SU-DHL-6 (cell line): ENCODE results near the gene HS3ST3B1.

Experiments
- H2AFZ ChIP-seq: fragments of 200-600 bp; sonication (generic); 2 replicates; pipeline ENCODE4 v1.6.1; 2014; ENCODE audit warnings: low read depth, mild to moderate bottlenecking, moderate library complexity, mixed read lengths, antibody characterized with exemption, low read length; ENCODE audit not compliant: severe bottlenecking
- H3F3A ChIP-seq: fragments of 200-600 bp; shearing (Covaris generic); 2 replicates; pipeline ENCODE4 v1.6.0; 2016; ENCODE audit warnings: antibody characterized with exemption, mild to moderate bottlenecking; ENCODE audit not compliant: insufficient read depth
- H3K27ac ChIP-seq: fragments of 200-600 bp; sonication (generic); 2 replicates; pipeline ENCODE4 v1.5.1; 2016; ENCODE audit warnings: low read depth, mild to moderate bottlenecking, low read length, moderate library complexity, mixed read lengths
- H3K27me3 ChIP-seq: fragments of 200-600 bp; sonication (generic), shearing (Covaris generic); 2 replicates; pipeline ENCODE4 v1.6.0; 2014; ENCODE audit warnings: mild to moderate bottlenecking, low read length
- H3K36me3 ChIP-seq: fragments of 200-600 bp; sonication (generic); 2 replicates; pipeline ENCODE4 v1.6.1; 2014; ENCODE audit warnings: mild to moderate bottlenecking, low read length, mixed read lengths
- H3K4me2 ChIP-seq: fragments of 300-600, 200-600 bp; shearing (Covaris generic), sonication (generic); 2 replicates; pipeline ENCODE4 v1.6.0; 2014; ENCODE audit warnings: low read length, low read depth, mild to moderate bottlenecking; ENCODE audit not compliant: poor library complexity, severe bottlenecking
- H3K4me3 ChIP-seq: fragments of 200-600 bp; sonication (generic); 2 replicates; pipeline ENCODE4 v1.5.1; 2014; ENCODE audit warnings: antibody characterized with exemption, low read length, mild to moderate bottlenecking, mixed read lengths; ENCODE audit not compliant: insufficient read depth, poor library complexity, severe bottlenecking
- H3K79me2 ChIP-seq: fragments of 200-600 bp; sonication (generic); 2 replicates; pipeline ENCODE4 v1.6.1; 2014; ENCODE audit warnings: mild to moderate bottlenecking, low read length, moderate library complexity; ENCODE audit not compliant: insufficient read depth
- H3K9ac ChIP-seq: fragments of 200-600 bp; sonication (generic); 2 replicates; pipeline ENCODE4 v1.7.0; 2014; ENCODE audit warnings: mild to moderate bottlenecking, low read length
- H3K9me2 ChIP-seq: fragments of 200-600 bp; sonication (generic); replicated peaks from 2 replicates; pipeline ENCODE4 v1.6.1; 2014; ENCODE audit warnings: low read length; ENCODE audit not compliant: insufficient read depth
- H3K9me3 ChIP-seq: fragments of 200-600 bp; sonication (generic); 2 replicates; pipeline ENCODE4 v1.6.1; 2014; ENCODE audit warnings: low read length, mixed read lengths; ENCODE audit not compliant: insufficient read depth
- H4K20me1 ChIP-seq: fragments of 200-600 bp; sonication (generic); 2 replicates; pipeline ENCODE4 v1.6.1; 2014; ENCODE audit warnings: low read depth, mild to moderate bottlenecking, antibody characterized with exemption, low read length, moderate library complexity, mixed read lengths
- EZH2phosphoT487 ChIP-seq: fragments of 200-600 bp; sonication (generic), shearing (Covaris generic); conservative IDR thresholded peaks from 2 replicates; pipeline ENCODE4 v1.6.1; 2018; ENCODE audit warnings: mild to moderate bottlenecking, antibody characterized with exemption, low read length, moderate library complexity, mixed read lengths
- TF ChIP-seq, protein P1 (sequence below): fragments of 200-600 bp; sonication (generic); IDR thresholded peaks from one replicate; pipeline ENCODE4 v1.5.1; 2017; ENCODE audit warnings: antibody characterized with exemption, mild to moderate bottlenecking, low read length, moderate library complexity; ENCODE audit not compliant: insufficient read depth, poor library complexity, severe bottlenecking

Gene HS3ST3B1

GRCh38 chr17:14332331-14332730, 31.4 kb downstream of the HS3ST3B1 start:
- Histone ChIP-seq H3K36me3 (no peaks in the 10 kb centered on the region), H3K9ac (no peak overlapping the region), H3K79me2 (no peaks in the 10 kb centered on the region), H3K4me2 (no peak overlapping the region), H3K4me3 (no peak overlapping the region), H3K9me2 (no peaks in the 10 kb centered on the region), H4K20me1 (no peaks in the 10 kb centered on the region), H3F3A (no peaks in the 10 kb centered on the region), H3K9me3 (no peaks in the 10 kb centered on the region), H3K27ac (no peak overlapping the region), H3K27me3 (no peaks in the 10 kb centered on the region), H2AFZ (no peak overlapping the region)
- TF ChIP-seq EZH2phosphoT487: no peak
- TF ChIP-seq, protein P1, sequence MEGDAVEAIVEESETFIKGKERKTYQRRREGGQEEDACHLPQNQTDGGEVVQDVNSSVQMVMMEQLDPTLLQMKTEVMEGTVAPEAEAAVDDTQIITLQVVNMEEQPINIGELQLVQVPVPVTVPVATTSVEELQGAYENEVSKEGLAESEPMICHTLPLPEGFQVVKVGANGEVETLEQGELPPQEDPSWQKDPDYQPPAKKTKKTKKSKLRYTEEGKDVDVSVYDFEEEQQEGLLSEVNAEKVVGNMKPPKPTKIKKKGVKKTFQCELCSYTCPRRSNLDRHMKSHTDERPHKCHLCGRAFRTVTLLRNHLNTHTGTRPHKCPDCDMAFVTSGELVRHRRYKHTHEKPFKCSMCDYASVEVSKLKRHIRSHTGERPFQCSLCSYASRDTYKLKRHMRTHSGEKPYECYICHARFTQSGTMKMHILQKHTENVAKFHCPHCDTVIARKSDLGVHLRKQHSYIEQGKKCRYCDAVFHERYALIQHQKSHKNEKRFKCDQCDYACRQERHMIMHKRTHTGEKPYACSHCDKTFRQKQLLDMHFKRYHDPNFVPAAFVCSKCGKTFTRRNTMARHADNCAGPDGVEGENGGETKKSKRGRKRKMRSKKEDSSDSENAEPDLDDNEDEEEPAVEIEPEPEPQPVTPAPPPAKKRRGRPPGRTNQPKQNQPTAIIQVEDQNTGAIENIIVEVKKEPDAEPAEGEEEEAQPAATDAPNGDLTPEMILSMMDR: no peak

GRCh38 chr17:14333506-14333905, 32.6 kb downstream of the HS3ST3B1 start:
- H3K9ac ChIP-seq: no peak overlapping the region
- no peaks in the 10 kb centered on the region for H3K36me3 ChIP-seq
- no peak overlapping the region for H2AFZ ChIP-seq
- TF ChIP-seq EZH2phosphoT487: no peak
- TF ChIP-seq, protein P1: no peak
- no peaks in the 10 kb centered on the region for H3F3A ChIP-seq
- H3K79me2 ChIP-seq: no peaks in the 10 kb centered on the region
- no peaks in the 10 kb centered on the region for H3K27me3 ChIP-seq
- no peaks in the 10 kb centered on the region for H3K9me2 ChIP-seq
- no peak overlapping the region for H3K4me2 ChIP-seq
- H4K20me1 ChIP-seq: no peaks in the 10 kb centered on the region
- H3K27ac ChIP-seq: no peak overlapping the region
- no peaks in the 10 kb centered on the region for H3K9me3 ChIP-seq
- H3K4me3 ChIP-seq: no peak overlapping the region

GRCh38 chr17:14334276-14334840, 33.5 kb downstream of the HS3ST3B1 start:
- no peak overlapping the region for H3K27ac ChIP-seq
- no peak overlapping the region for H3K4me3 ChIP-seq
- no peaks in the 10 kb centered on the region for H3K36me3 ChIP-seq
- no peak for TF ChIP-seq EZH2phosphoT487
- TF ChIP-seq, protein P1: no peak
- no peak overlapping the region for H3K9ac ChIP-seq
- H2AFZ ChIP-seq: no peak overlapping the region
- no peaks in the 10 kb centered on the region for H4K20me1 ChIP-seq
- no peaks in the 10 kb centered on the region for H3K27me3 ChIP-seq
- H3K79me2 ChIP-seq: no peaks in the 10 kb centered on the region
- no peaks in the 10 kb centered on the region for H3K9me3 ChIP-seq
- no peak overlapping the region for H3K4me2 ChIP-seq
- H3F3A ChIP-seq: no peaks in the 10 kb centered on the region
- no peaks in the 10 kb centered on the region for H3K9me2 ChIP-seq
